Astrocyte of the spinal cord (primary cell): ENCODE measurements around the gene PNPLA6.

ENCODE experiments used
- DNase-seq: peaks from one replicate; pipeline ENCODE4 v3.0.0; 2011; ENCODE audit warnings: low read depth, low spot score
- H3K4me3 ChIP-seq: 2 replicates; pipeline ENCODE4 v1.5.1; 2011; ENCODE audit warnings: low read depth, mild to moderate bottlenecking, low read length, moderate library complexity
- in situ Hi-C: cut with HindIII; loops from 2 replicates; pipeline ENCODE4 v1.10.0; 2017; ENCODE audit warnings: low sequenced_read_pairs
- TF ChIP-seq, protein P1 (sequence below): IDR thresholded peaks from 2 replicates; pipeline ENCODE4 v1.5.1; 2012; ENCODE audit warnings: low read depth, mild to moderate bottlenecking, low read length, inconsistent platforms

PNPLA6 gene

DNA sequence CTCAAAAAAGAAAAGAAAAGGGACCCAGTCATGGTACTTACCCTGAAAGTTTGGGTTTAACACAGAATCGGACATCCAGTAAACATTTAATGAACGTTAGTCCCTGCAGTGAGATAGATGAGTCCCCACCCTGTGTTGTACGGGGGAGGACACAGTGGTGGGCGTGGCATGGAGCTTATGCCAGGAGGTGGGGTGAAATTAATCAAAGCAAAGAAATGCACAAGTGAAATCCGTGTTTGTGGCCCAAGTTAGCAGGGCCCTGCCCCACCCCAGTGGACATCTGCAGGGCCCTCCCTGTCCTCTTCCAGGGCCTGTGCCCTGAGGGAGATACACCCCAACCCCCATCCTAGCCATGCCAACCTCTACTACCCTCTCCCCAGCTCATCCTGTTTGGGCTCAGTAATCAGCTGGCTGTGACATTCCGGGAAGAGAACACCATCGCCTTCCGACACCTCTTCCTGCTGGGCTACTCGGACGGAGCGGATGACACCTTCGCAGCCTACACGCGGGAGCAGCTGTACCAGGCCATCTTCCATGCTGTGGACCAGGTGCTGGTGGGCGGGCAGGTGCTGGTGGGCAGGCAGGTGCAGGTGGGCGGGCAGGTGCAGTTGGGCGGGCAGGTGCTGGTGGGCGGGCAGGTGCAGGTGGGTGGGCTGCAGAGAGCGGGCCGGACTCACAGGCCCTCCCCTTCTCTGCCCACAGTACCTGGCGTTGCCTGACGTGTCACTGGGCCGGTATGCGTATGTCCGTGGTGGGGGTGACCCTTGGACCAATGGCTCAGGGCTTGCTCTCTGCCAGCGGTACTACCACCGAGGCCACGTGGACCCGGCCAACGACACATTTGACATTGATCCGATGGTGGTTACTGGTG, 9.2 kb upstream of the PNPLA6 start:
- TF ChIP-seq, protein P1, sequence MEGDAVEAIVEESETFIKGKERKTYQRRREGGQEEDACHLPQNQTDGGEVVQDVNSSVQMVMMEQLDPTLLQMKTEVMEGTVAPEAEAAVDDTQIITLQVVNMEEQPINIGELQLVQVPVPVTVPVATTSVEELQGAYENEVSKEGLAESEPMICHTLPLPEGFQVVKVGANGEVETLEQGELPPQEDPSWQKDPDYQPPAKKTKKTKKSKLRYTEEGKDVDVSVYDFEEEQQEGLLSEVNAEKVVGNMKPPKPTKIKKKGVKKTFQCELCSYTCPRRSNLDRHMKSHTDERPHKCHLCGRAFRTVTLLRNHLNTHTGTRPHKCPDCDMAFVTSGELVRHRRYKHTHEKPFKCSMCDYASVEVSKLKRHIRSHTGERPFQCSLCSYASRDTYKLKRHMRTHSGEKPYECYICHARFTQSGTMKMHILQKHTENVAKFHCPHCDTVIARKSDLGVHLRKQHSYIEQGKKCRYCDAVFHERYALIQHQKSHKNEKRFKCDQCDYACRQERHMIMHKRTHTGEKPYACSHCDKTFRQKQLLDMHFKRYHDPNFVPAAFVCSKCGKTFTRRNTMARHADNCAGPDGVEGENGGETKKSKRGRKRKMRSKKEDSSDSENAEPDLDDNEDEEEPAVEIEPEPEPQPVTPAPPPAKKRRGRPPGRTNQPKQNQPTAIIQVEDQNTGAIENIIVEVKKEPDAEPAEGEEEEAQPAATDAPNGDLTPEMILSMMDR, result no peak
- in situ Hi-C loops, result no loop called here
- no peak for DNase-seq
- no peak overlapping the region for H3K4me3 ChIP-seq

DNA sequence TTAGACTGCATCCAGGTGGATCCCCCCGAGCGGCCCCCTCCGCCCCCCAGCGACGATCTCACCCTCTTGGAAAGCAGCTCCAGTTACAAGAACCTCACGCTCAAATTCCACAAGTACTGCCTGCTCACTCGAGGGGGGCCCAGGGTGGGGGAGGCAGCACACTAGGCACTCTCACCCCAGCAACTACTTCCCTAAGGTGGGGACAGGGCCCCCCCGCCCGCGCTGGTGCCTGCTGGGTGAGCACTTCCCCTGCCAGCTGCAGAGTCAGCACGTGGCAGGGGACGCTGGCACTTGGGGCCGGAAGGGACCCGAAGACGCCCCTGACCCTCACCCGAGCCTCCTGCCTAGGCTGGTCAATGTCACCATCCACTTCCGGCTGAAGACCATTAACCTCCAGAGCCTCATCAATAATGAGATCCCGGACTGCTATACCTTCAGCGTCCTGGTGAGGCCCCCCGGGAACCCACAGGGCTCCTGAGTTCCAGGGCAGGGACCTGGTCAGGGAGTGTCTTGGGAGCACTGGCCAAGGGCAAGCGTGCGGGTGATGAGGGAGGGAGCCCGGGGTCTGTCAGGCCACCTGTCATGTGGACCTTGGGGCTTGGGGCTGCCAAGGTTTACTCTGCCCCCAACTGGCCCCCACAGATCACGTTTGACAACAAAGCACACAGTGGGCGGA, 7.9 kb upstream of the PNPLA6 start:
- no peak overlapping the region for H3K4me3 ChIP-seq
- TF ChIP-seq, protein P1, result no peak
- no peak for DNase-seq
- in situ Hi-C loops, result no loop called here

DNA sequence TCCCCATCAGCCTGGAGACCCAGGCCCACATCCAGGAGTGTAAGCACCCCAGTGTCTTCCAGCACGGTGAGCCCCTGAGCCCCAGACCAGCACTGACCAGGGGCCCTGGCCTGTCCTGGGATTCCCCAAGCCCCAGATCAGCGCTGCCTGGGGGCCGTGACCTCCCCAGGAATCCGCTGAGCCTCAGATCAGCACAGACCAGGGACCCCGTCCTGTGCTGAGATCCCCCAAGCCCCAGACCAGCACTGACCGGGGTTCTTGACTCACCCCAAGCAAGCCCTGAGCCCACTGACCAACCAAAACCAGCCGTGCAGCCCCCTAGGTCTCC, 7.4 kb upstream of the PNPLA6 start:
- TF ChIP-seq, protein P1, result no peak
- no peak for DNase-seq
- no peak overlapping the region for H3K4me3 ChIP-seq
- in situ Hi-C loops, result no loop called here

DNA sequence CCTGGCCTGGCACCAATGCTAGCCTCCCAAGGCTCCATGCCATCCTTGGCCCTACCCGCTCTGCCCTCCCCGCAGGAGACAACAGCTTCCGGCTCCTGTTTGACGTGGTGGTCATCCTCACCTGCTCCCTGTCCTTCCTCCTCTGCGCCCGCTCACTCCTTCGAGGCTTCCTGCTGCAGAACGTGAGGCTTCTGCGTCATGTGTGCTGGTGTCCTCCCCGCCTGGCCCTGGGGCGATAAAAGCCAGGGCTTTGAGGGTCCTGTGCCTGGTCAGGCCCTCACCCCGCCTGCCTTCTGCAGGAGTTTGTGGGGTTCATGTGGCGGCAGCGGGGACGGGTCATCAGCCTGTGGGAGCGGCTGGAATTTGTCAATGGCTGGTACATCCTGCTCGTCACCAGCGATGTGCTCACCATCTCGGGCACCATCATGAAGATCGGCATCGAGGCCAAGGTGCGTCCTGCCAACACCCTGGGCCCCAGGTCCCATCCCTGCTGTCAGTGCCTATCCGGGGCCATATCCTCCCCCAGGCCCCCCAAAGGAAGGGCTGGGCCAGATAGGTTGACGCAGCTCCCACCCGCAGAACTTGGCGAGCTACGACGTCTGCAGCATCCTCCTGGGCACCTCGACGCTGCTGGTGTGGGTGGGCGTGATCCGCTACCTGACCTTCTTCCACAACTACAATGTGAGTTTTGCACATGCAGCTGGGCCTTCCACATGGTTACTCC, 6.8 kb upstream of the PNPLA6 start:
- in situ Hi-C loops, result no loop called here
- no peak overlapping the region for H3K4me3 ChIP-seq
- TF ChIP-seq, protein P1, result no peak
- no peak for DNase-seq

DNA sequence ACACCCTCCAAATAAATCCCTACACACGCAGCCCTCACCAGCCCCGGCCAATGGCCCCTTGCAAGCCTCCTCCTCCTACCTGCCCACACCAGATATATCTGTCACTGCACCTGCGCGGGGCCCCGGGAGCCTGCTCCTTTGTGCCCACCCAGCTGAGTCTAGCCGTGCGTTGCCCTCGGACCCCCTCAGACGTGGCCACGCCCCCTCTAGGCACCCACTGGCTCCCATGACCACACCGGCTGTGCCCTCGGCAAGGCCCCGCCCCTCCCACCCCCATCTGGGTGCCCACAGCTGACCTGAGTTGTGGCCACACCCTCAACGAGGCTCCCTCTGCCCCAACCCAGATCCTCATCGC, 6.3 kb upstream of the PNPLA6 start:
- TF ChIP-seq, protein P1, result no peak
- no peak for DNase-seq
- in situ Hi-C loops, result no loop called here
- H3K4me3 ChIP-seq, result no peak overlapping the region

DNA sequence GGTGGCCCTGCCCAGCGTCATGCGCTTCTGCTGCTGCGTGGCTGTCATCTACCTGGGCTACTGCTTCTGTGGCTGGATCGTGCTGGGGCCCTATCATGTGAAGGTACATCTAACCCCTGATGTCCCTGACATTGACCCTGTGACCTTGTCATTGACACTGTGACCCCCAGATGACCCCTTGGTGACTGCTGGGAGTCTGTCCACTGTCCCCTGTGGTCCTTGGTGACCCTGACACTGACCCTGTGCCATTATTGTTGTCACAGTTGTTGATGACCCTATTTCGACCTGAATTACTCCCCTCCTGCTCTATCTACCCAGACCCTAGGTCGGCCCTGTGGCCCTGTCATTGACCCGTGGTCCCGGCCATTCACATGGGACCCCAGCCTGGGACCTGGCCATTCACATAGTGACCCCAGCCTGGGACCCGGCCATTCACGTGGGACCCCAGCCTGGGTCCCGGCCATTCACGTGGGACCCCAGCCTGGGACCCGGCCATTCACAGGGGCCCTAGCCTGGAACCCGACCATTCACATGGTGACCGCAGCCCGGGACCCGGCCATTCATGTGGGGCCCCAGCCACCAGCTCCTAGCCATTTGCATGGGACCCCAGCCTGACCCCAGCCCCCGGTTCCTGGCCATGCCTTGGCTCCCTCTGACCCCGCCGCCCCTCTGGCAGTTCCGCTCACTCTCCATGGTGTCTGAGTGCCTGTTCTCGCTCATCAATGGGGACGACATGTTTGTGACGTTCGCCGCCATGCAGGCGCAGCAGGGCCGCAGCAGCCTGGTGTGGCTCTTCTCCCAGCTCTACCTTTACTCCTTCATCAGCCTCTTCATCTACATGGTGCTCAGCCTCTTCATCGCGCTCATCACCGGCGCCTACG, 5.7 kb upstream of the PNPLA6 start:
- DNase-seq, result no peak
- in situ Hi-C loops, result no loop called here
- no peak overlapping the region for H3K4me3 ChIP-seq
- TF ChIP-seq, protein P1, result no peak
